Chondrocyte (in vitro differentiated cells): ENCODE data around the gene CMIP. TPM values are rescaled to one million over a fixed set of nuclear protein-coding genes. Genes with fewer than 3 reads are reported as not detected.
"Not testable (repeated sequence)": the region's sequence is repeated elsewhere in the genome, so short reads cannot be mapped to it uniquely, and the experiment has no call there.

ENCODE experiments used
- DNase-seq: peaks from one replicate; pipeline ENCODE4 v3.0.0; 2021; ENCODE audit warnings: mixed read lengths, low spot score
- H3K27ac Mint-ChIP-seq: one replicate; pipeline ENCODE4 v1.8.0; 2021; ENCODE audit warnings: mild to moderate bottlenecking, moderate library complexity, mixed read lengths; ENCODE audit not compliant: unreplicated experiment
- H3K27me3 Mint-ChIP-seq: 2 replicates; pipeline ENCODE4 v1.8.0; 2021; ENCODE audit warnings: low read depth, mixed read lengths
- H3K36me3 Mint-ChIP-seq: 2 replicates; pipeline ENCODE4 v1.8.0; 2021; ENCODE audit warnings: low read depth, mixed read lengths
- H3K4me1 Mint-ChIP-seq: 2 replicates; pipeline ENCODE4 v1.8.0; 2021; ENCODE audit warnings: low read depth, mild to moderate bottlenecking, mixed read lengths
- H3K4me3 Mint-ChIP-seq: one replicate; pipeline ENCODE4 v1.8.0; 2021; ENCODE audit warnings: mild to moderate bottlenecking, moderate library complexity, mixed read lengths; ENCODE audit not compliant: unreplicated experiment
- H3K9me3 Mint-ChIP-seq: 2 replicates; pipeline ENCODE4 v1.8.0; 2021; ENCODE audit warnings: low read depth, mixed read lengths
- total RNA-seq: library from RNA; stranded (reverse); gene quantifications from 3 replicates; pipeline ENCODE4 v1.2.1, GENCODE V29; 2021
- TF ChIP-seq, protein P1 (sequence below): fragments of 200-600 bp; sonication (generic); IDR thresholded peaks from 2 replicates; pipeline ENCODE4 v1.5.0; 2021; ENCODE audit warnings: antibody characterized with exemption, mild to moderate bottlenecking, moderate library complexity

The CMIP gene
- total RNA-seq, 1 donor from 2014 or later, result 62.9 TPM

DNA sequence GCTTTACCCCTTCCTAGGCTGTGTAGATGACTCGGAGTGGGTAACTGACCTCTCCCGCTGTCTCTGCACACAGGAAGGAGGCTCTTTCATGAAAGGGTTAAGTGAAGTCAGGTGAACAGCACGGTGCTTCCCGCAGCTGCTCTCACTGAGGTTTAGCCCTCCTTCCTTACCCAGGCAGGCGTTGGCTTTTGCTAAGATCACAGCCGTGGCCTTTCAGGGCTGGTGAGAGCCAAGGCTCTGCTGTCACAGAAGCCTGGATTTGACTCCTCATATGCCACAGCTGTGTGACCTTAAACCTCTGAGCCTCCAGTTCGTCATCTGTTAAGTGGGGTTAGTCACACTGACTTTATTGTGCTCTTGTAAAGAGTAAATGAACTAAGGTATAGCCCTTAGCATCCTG, 243.6 kb downstream of the CMIP start:
- no peaks in the 10 kb centered on the region for H3K27me3 Mint-ChIP-seq
- DNase-seq, result no peak
- H3K4me3 Mint-ChIP-seq, result no peak overlapping the region
- peaks cover 3% of the 10 kb centered on the region for H3K36me3 Mint-ChIP-seq
- H3K9me3 Mint-ChIP-seq, result no peaks in the 10 kb centered on the region
- peaks cover 16% of the 10 kb centered on the region for H3K4me1 Mint-ChIP-seq
- no peak overlapping the region for H3K27ac Mint-ChIP-seq
- TF ChIP-seq, protein P1, sequence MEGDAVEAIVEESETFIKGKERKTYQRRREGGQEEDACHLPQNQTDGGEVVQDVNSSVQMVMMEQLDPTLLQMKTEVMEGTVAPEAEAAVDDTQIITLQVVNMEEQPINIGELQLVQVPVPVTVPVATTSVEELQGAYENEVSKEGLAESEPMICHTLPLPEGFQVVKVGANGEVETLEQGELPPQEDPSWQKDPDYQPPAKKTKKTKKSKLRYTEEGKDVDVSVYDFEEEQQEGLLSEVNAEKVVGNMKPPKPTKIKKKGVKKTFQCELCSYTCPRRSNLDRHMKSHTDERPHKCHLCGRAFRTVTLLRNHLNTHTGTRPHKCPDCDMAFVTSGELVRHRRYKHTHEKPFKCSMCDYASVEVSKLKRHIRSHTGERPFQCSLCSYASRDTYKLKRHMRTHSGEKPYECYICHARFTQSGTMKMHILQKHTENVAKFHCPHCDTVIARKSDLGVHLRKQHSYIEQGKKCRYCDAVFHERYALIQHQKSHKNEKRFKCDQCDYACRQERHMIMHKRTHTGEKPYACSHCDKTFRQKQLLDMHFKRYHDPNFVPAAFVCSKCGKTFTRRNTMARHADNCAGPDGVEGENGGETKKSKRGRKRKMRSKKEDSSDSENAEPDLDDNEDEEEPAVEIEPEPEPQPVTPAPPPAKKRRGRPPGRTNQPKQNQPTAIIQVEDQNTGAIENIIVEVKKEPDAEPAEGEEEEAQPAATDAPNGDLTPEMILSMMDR, result no peak

DNA sequence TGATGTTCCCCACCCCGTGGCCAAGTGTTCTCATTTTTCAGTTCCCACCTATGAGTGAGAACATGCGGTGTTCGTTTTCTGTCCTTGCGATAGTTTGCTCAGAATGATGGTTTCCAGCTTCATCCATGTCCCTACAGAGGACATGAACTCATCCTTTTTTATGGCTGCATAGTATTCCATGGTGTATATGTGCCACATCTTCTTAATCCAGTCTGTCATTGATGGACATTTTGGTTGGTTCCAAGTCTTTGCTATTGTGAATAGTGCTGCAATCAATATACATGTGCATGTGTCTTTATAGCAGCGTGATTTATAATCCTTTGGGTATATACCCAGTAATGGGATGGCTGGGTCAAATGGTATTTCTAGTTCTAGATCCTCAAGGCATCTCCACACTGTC, 244.2 kb downstream of the CMIP start:
- H3K36me3 Mint-ChIP-seq, H3K4me3 Mint-ChIP-seq, H3K27me3 Mint-ChIP-seq, DNase-seq, H3K27ac Mint-ChIP-seq, H3K9me3 Mint-ChIP-seq: not testable (repeated sequence)
- peaks cover 22% of the 10 kb centered on the region for H3K4me1 Mint-ChIP-seq

DNA sequence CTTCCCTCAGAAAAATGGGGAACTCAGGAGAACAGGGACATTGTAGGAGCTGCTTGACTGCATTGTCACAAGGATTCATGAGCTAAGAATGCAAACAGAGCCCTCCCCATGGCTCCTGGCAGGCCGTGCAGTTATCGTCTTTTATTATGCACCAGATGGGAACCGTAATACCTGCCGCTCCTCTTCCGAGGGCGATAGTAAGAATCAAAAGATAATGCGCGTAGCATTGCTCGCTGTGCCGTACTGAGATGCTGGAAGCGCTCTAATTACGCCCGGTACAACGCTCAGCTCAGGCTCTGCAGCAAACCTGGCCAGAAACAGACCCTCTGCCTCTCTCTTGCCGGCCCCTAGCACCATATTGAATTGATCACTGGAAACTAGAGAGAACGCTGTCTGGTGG, 247.4 kb downstream of the CMIP start:
- H3K36me3 Mint-ChIP-seq, result peaks cover 3% of the 10 kb centered on the region
- TF ChIP-seq, protein P1, result no peak
- H3K4me1 Mint-ChIP-seq, result peaks cover 46% of the 10 kb centered on the region
- H3K4me3 Mint-ChIP-seq, result no peak overlapping the region
- no peaks in the 10 kb centered on the region for H3K27me3 Mint-ChIP-seq
- H3K27ac Mint-ChIP-seq, result peak overlapping the region; percentile 97
- DNase-seq, result no peak
- no peaks in the 10 kb centered on the region for H3K9me3 Mint-ChIP-seq

DNA sequence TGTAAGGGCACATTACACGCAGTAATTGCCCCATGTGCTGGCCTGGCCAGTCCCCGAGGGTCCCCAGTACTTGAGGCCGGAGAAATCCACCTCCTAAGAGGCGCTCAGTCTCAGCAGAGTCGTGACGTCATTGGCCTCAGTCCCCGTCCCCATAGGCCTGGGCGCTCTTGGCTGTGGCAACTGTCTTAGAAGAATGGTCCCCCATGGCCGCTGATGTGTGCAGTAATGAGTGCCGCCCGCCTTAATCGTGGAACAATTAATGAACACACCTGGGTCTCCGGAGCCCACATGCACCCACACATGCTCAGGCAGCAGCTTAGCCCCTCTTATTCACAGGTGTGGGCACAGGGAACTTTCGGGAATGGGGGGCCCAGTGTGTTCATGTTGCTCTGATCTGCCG, 248.0 kb downstream of the CMIP start:
- H3K36me3 Mint-ChIP-seq, result peaks cover 3% of the 10 kb centered on the region
- peak overlapping the region; percentile 97 for H3K27ac Mint-ChIP-seq
- H3K4me3 Mint-ChIP-seq, result no peak overlapping the region

DNA sequence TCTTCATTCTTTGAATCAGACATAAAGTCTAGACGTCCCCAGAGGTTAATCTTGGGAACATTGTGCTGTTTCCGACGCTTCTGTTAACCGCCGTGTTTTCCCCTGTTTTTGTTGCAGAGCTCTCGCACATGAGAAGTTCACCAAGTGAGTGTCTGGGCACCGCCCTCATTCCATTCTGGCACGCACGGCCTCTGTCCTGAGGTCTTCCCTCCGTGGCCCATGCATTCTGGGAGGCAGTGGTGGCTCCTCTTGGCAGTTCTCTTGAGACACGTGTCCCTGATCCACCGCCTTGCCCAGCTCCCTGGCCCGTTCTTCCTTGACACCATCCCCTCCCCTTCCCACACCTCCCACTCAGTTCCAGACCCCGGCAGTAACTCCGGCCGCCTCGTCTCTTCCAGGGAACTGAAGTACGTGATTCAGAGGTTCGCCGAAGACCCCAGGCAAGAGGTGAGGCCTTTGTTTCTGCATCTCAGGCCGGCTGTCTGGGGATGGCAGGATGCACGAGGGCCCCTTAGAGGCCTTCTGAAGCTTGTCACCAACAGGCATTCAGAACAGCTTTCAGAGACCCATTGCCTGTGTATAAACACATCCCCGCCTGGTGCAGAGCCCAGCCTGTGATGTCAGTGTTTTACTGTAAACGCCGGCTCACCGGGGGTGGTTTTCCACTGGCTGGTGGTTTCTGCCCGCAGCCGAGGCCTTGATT, 248.6 kb downstream of the CMIP start:
- peak overlapping the region; percentile 97 for H3K27ac Mint-ChIP-seq
- H3K4me1 Mint-ChIP-seq, result peaks cover 46% of the 10 kb centered on the region
- H3K9me3 Mint-ChIP-seq, result no peaks in the 10 kb centered on the region
- DNase-seq, result no peak
- TF ChIP-seq, protein P1, result no peak
- no peaks in the 10 kb centered on the region for H3K27me3 Mint-ChIP-seq
- peak overlapping the region; percentile 40 for H3K4me3 Mint-ChIP-seq
- peaks cover 3% of the 10 kb centered on the region for H3K36me3 Mint-ChIP-seq

More for the DNA sequence above, 248.0 kb downstream of the CMIP start:
- Mint-ChIP-seq H3K9me3 (no peaks in the 10 kb centered on the region), H3K27me3 (no peaks in the 10 kb centered on the region), H3K4me1 (peaks cover 46% of the 10 kb centered on the region)
- TF ChIP-seq, protein P1, result no peak
- no peak for DNase-seq

DNA sequence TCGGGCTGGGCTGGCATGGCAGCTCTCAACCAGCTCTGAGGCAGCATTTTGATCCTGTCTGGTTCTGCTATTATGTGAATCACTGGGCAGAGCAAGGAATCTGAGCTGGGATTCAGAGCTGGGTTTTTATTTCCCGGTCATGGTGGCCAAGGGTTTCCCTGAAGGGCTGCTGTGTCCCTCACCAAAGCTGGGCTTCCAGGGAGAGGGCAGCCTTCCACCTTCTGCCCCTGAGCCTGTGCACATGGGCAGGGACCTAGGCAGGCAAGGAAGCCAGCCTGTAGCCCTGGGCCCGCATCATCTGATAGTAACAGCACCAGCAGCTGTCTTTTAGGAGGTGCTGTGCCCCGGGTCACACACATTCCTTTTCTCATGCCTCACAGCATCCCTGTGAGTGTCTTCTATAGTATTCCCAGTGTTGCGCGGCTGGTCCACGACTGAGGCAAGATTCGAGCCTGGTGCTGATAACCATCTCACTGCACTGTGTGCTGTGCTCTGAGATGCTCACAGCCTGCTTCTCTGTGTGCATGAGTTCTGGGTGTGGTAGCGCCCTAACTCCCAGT, 249.2 kb downstream of the CMIP start:
- TF ChIP-seq, protein P1, result no peak
- H3K4me1 Mint-ChIP-seq, result peaks cover 46% of the 10 kb centered on the region
- peaks cover 6% of the 10 kb centered on the region for H3K36me3 Mint-ChIP-seq
- no peak for DNase-seq
- no peak overlapping the region for H3K4me3 Mint-ChIP-seq
- peak overlapping the region; percentile 97 for H3K27ac Mint-ChIP-seq
- H3K9me3 Mint-ChIP-seq, result no peaks in the 10 kb centered on the region
- no peaks in the 10 kb centered on the region for H3K27me3 Mint-ChIP-seq
